NK-92 (cell line): ENCODE results near the gene EPN1.
"Not testable (repeated sequence)": the region's sequence is repeated elsewhere in the genome, so short reads cannot be mapped to it uniquely, and the experiment has no call there.

ENCODE experiments used
- DNase-seq: peaks from one replicate; lab custom pipeline; 2025; ENCODE audit not compliant: unreplicated experiment; lab: John Stamatoyannopoulos, UW

The EPN1 gene

DNA sequence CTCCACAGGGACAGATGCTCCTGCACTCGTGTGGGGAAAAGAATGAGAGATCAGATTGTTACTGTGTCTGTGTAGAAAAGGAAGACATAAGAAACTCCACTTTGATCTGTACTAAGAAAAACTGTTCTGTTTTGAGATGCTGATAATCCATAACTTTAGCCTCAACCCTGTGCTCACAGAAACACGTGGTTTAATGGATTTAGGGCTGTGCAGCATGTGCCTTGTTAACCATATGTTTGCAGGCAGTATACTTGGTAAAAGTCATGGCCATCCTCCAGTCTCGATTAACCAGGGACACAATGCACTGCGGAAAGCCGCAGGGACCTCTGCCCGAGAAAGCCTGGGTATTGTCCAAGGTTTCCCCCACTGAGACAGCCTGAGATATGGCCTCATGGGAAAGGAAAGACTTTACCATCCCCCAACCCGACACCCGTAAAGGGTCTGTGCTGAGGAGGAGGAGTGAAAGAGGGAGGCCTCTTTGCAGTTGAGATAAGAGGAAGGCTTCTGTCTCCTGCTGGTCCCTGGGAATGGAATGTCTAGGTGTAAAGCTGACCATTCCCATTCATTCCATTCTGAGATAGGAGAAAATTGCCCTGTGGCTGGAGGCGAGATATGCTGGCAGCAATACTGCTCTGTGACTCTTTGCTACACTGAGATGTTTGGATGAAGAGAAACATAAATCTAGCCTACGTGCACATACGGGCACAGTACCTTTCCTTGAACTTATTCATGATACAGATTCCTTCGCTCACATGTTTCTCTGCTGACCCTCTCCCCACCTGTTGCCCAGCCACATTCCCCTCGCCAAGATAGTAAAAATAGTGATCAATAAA, 43.1 kb downstream of the EPN1 start:
- not testable (repeated sequence) for DNase-seq

DNA sequence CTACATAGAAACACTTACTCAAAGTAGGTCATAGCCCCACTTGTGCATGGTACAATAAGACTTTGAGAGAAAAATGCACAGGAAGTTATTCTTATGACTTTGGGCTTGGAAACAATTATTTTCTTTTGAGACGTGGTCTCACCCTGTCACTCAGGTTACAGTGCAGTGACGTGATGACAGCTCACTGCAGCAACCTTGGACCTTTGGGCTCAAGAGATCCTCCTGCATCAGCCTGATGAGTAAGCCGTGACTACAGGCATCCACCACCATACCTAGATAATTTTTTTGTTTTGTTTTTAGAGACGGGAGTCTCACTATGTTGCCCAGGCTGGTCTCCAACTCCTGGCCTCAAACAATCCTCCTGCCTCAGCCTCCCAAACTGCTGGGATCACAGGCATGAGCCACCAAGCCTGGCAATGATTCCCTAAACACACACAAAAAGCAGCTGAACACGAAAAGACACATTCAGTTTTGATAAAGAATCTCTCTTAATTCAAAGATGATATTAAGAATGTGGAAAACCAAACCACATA, 45.3 kb downstream of the EPN1 start:
- DNase-seq, result no peak

- no peak for DNase-seq
Observed at GRCh38 chr19:55720801-55721200, 45.8 kb downstream of the EPN1 start.

DNA sequence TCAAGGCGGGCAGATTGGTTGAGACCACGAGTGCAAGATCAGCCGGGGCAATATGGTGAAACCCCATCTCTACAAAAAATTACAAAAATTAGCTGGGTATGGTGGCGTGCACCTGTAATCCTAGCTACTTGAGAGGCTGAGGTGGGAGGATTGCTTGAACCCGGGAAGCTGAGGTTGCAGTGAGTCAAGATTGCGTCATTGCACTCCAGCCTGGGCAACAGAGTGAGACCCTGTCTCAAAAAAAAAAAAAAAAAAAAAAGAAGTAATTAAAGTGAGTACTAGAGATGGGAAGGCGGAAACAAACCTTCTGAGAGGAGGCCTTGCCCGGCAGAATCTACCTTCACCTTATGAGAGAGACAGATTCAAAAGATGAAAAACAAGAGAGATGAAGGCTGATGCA, 48.5 kb downstream of the EPN1 start:
- no peak for DNase-seq

GRCh38 chr19:55730378-55730777, 55.4 kb downstream of the EPN1 start:
- DNase-seq, result not testable (repeated sequence)

DNA sequence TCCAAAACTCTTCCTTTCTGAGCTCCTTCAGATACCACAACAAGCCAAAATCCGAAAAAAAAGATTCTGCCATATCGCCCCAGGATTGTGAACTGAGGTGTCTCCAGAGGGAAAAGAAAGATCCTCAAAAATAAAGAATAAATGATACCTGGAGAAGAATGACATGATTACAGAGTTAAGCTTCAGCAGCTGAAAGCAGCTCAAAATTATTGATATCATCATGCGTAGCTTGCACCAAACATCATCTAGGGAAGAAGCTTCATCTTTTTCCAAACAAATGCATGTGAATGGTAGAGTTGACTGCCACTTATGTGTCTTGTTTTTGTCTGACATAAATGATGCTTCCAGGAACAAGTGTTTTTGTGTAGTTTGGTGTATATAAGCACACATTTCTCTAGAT, 63.3 kb downstream of the EPN1 start, which contains the start of gene NLRP9:
Gene NLRP9 (minus strand): TSS at position 101 of the 400 bp plus-strand sequence. CDS start 28 bp downstream, at position 73.
- no peak for DNase-seq

- DNase-seq, result no peak
Observed at GRCh38 chr19:55750715-55751114, 75.7 kb downstream of the EPN1 start.

DNA sequence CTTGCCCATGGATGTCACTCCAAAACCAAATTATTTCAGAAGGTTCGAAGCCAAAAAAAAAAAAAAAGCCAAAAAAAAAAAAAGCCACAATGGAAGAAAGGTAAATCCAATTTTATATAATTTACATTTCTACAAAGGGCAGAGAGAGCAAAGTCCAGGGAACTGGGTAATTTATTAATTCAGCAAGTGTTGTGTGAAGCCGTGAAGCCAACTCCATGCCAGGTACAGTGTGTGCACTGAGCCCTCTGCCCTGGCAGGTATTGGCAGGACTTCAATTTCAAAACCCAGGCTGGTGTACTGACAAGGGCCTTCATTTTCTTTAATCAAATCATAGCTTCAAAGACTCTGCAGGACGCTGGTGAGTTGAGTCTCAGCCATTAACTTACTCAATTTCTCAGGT, 78.4 kb downstream of the EPN1 start:
- DNase-seq, result no peak

GRCh38 chr19:55756808-55757207, 81.8 kb downstream of the EPN1 start:
- not testable (repeated sequence) for DNase-seq

- not testable (repeated sequence) for DNase-seq
Observed at GRCh38 chr19:55758797-55759196, 83.8 kb downstream of the EPN1 start, which contains the start of gene RFPL4A. TSS of gene RFPL4A (plus strand) at chr19:55759097. CDS start at chr19:55761801, 2,704 bp downstream.
